ENCODE results near the gene MFNG. TPM values are rescaled to one million over a fixed set of nuclear protein-coding genes. Genes with fewer than 3 reads are reported as not detected.

Gene MFNG
- total and polyA plus RNA-seq, 2 donors (not counting 1 experiment from before 2014, with no cell fraction given) = 0.15 TPM; not detected in 1

GRCh38 chr22:37505989-37506388 lies 19.8 kb upstream of the MFNG start:
- peaks cover 14% of the 10 kb centered on the region for H3K4me1 ChIP-seq (ENCODE audit: control insufficient read depth, extremely low read depth, insufficient read depth, low read length)
- DNase-seq (ENCODE audit: low read depth in 2 of 2) = no peak
- no peak overlapping the region for H3K9ac ChIP-seq (ENCODE audit: insufficient read depth, low read length)
- H3K4me3 ChIP-seq (replicated peaks in 1 of 4; ENCODE audit: control extremely low read depth in 1 of 4, insufficient read depth in 1 of 4, low read depth in 3 of 4, low read length in 4 of 4) = no peak overlapping the region
- no peaks in the 10 kb centered on the region for H3K9me3 ChIP-seq (ENCODE audit: control insufficient read depth, insufficient read depth, low read depth, low read length)
- H3K79me2 ChIP-seq (ENCODE audit: control insufficient read depth, insufficient read depth, low read length) = no peaks in the 10 kb centered on the region
- no peak overlapping the region for H3K4me2 ChIP-seq (ENCODE audit: extremely low read depth, insufficient read depth, low read length)
- no peak overlapping the region for H3K27ac ChIP-seq (ENCODE audit: insufficient read depth, low read length)
- no peak for TF ChIP-seq EZH2 (IDR thresholded peaks at IDR 0.05; ENCODE audit: low read length, missing control alignments)
- TF ChIP-seq CTCF (conservative IDR thresholded peaks at IDR 0.05 in 1 of 2, IDR thresholded peaks at IDR 0.05 in 1 of 2; ENCODE audit: low read depth in 1 of 2, low read length in 2 of 2) = no peak
- H3K36me3 ChIP-seq (ENCODE audit: control insufficient read depth, insufficient read depth, low read length) = no peaks in the 10 kb centered on the region
- H4K20me1 ChIP-seq (ENCODE audit: control insufficient read depth, extremely low read depth, insufficient read depth, low read length) = no peaks in the 10 kb centered on the region
- no peak overlapping the region for H2AFZ ChIP-seq (ENCODE audit: low read length)
- no peaks in the 10 kb centered on the region for H3K27me3 ChIP-seq (ENCODE audit: control insufficient read depth, insufficient read depth, low read length)

- H3K27ac ChIP-seq (ENCODE audit: insufficient read depth, low read length) = no peak overlapping the region
- H3K4me1 ChIP-seq (ENCODE audit: control insufficient read depth, extremely low read depth, insufficient read depth, low read length) = peaks cover 14% of the 10 kb centered on the region
- no peaks in the 10 kb centered on the region for H3K9me3 ChIP-seq (ENCODE audit: control insufficient read depth, insufficient read depth, low read depth, low read length)
- no peaks in the 10 kb centered on the region for H3K79me2 ChIP-seq (ENCODE audit: control insufficient read depth, insufficient read depth, low read length)
- H3K4me3 ChIP-seq (replicated peaks in 1 of 4; ENCODE audit: control extremely low read depth in 1 of 4, insufficient read depth in 1 of 4, low read depth in 3 of 4, low read length in 4 of 4) = no peak overlapping the region
- TF ChIP-seq EZH2 (IDR thresholded peaks at IDR 0.05; ENCODE audit: low read length, missing control alignments) = no peak
- no peak for TF ChIP-seq CTCF (conservative IDR thresholded peaks at IDR 0.05 in 1 of 2, IDR thresholded peaks at IDR 0.05 in 1 of 2; ENCODE audit: low read depth in 1 of 2, low read length in 2 of 2)
- no peak for DNase-seq (ENCODE audit: low read depth in 2 of 2)
- H3K4me2 ChIP-seq (ENCODE audit: extremely low read depth, insufficient read depth, low read length) = no peak overlapping the region
- no peaks in the 10 kb centered on the region for H3K27me3 ChIP-seq (ENCODE audit: control insufficient read depth, insufficient read depth, low read length)
- no peak overlapping the region for H2AFZ ChIP-seq (ENCODE audit: low read length)
- no peaks in the 10 kb centered on the region for H4K20me1 ChIP-seq (ENCODE audit: control insufficient read depth, extremely low read depth, insufficient read depth, low read length)
- H3K9ac ChIP-seq (ENCODE audit: insufficient read depth, low read length) = no peak overlapping the region
- no peaks in the 10 kb centered on the region for H3K36me3 ChIP-seq (ENCODE audit: control insufficient read depth, insufficient read depth, low read length)
Observed at GRCh38 chr22:37505565-37505964, 19.4 kb upstream of the MFNG start.

DNA sequence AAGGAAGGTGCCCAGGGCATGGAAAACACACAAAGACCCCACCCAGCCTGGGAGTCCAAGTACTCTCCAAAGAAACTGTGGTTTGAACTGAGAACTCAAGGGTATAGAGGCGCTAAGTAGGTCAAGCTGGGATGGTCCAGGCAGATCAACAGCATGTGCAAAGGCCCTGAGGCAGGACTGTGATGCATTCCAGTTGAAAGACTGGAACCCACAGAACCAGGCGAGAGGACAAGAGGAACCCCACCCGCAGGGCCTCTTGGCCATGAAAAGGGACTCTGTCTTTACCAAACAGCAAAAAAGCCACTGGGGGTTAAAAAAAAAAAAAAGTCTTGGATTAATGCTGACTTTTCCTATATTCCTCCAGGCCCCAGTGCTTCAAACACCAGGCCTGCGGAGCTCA lies 18.8 kb upstream of the MFNG start:
- no peaks in the 10 kb centered on the region for H3K79me2 ChIP-seq (ENCODE audit: control insufficient read depth, insufficient read depth, low read length)
- H3K4me2 ChIP-seq (ENCODE audit: extremely low read depth, insufficient read depth, low read length) = no peak overlapping the region
- no peak overlapping the region for H2AFZ ChIP-seq (ENCODE audit: low read length)
- H3K9me3 ChIP-seq (ENCODE audit: control insufficient read depth, insufficient read depth, low read depth, low read length) = no peaks in the 10 kb centered on the region
- DNase-seq (ENCODE audit: low read depth in 2 of 2) = no peak
- peaks cover 11% of the 10 kb centered on the region for H3K4me1 ChIP-seq (ENCODE audit: control insufficient read depth, extremely low read depth, insufficient read depth, low read length)
- no peak overlapping the region for H3K9ac ChIP-seq (ENCODE audit: insufficient read depth, low read length)
- H3K27ac ChIP-seq (ENCODE audit: insufficient read depth, low read length) = no peak overlapping the region
- H3K27me3 ChIP-seq (ENCODE audit: control insufficient read depth, insufficient read depth, low read length) = no peaks in the 10 kb centered on the region
- no peaks in the 10 kb centered on the region for H4K20me1 ChIP-seq (ENCODE audit: control insufficient read depth, extremely low read depth, insufficient read depth, low read length)
- TF ChIP-seq EZH2 (IDR thresholded peaks at IDR 0.05; ENCODE audit: low read length, missing control alignments) (no peak), CTCF (conservative IDR thresholded peaks at IDR 0.05 in 1 of 2, IDR thresholded peaks at IDR 0.05 in 1 of 2; ENCODE audit: low read depth in 1 of 2, low read length in 2 of 2) (no peak)
- H3K4me3 ChIP-seq (replicated peaks in 1 of 4; ENCODE audit: control extremely low read depth in 1 of 4, insufficient read depth in 1 of 4, low read depth in 3 of 4, low read length in 4 of 4) = no peak overlapping the region
- no peaks in the 10 kb centered on the region for H3K36me3 ChIP-seq (ENCODE audit: control insufficient read depth, insufficient read depth, low read length)
